Midbrain (tissue), 1 donor: Measurements from ENCODE around the gene NSUN4.
A peak's percentile ranks its signal among the peaks of the same experiment; 100 is the strongest.
"Not testable (repeated sequence)": the region's sequence is repeated elsewhere in the genome, so short reads cannot be mapped to it uniquely, and the experiment has no call there.

Experiments used
- DNase-seq: peaks from one replicate; lab custom pipeline; 2025; lab: John Stamatoyannopoulos, UW

The NSUN4 gene

DNA sequence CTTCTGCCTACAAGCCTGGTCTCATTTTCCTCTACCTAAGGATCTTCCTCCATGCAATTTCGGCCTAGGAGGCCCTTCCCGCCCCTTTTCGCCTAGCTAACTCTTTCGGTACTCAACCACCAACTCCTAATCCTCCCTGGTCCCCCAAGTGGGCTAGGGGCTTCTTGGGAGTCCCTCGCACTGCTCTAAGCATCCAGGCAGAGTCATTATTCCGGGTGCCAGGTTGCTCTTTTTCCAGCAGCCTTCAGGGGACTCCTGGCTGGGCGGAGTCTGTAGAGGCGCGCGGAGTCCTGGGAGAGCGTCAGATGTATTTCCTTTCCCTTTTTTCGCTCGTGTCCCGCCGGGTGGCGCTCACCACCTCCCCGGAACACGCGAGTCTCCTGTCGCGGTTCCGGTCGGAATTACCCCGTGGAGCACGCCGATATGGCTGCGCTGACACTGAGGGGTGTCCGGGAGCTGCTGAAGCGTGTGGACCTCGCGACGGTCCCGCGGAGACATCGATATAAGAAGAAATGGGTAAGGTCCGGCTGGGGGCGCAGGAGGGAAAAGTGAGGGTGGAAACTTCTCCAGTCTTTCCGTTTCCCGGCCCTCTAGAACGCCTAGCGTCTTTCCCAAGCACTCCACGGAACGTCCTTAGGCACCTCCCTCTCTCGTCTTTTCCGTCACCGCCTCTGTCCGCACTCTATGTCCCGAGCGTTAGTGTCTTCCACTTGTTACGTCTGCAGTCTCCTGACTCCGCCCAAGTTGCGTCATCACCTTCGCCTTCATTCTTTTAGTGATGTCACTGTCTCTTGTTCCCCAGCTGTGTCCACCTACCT is at the start of gene NSUN4:
NSUN4 (plus strand) TSS at position 404 of the 818 bp plus-strand sequence; CDS start at position 424, 20 bp downstream.
- peak; percentile 94 for DNase-seq

DNA sequence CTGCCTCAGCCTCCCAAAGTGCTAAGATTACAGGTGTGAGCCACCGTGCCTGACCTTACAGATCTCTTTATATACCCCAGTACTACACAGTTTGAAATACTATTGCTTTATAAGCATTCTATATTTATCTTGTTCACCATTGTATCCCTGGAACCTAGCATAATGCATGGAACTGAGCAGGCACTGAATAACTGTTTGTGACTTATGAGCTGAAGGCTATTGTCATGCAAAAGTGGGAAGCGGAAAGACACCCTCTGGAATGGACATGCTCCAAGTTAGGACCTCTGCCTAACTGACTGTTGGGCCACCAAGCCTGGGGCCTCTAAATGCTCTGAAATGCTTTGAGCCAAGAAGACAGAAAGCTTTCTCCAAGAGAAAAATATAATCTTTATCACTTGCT is 45.3 kb upstream of the NSUN4 start:
- no peak for DNase-seq

DNA sequence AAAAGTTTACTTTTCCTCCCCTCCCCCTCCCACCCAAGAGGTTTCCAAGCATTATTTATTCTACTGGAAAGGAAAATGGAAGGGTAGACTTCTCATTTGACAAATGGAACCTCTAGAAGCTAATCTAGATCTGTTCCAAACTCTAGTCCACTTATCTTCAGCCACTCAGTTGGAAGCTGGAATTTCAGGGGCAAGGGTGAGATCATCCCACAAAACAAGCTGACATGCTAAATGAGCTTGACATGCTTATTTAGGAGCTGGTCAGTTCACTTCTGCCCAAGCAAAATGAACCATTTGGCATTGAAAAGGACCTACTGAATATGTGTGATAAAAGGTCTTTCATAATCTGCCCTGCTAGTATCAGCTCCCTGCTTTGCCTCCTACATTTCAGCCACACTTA is 42.2 kb upstream of the NSUN4 start:
- no peak for DNase-seq

DNA sequence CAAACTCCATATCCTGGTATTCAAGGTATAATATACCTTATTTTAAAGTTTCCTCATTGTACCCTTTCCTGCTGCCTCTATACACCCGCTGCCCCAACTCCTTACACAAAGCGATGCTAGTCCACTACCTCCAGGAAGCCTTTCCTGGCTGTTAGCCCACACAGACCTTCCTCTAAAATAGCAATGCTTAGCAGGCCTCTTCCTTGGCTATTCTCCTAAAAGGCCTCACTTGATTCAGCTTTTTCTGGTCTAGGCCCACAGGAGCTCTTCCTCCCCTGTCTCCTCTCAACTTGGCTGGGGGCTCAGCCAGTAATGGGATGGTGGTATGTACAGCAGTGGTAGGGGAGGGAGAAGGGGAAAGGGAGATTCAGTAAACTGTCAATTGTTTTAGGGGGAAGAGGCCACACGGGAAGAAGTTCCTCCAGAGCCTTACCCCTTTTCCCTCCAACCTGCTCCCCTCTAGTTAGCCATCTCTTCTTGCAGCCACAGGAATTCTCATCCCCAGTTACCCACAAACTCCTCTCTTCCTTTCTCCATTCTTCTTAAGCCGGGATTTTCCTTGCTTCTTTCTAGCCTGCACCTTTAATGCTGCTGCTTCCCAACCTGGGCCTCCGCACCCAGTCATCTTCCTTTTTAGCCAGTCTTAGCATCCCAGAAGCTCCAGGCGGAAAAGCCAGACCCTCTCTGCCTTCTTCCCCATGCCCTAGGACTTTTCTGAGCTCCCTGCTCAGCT is 39.8 kb upstream of the NSUN4 start:
- no peak for DNase-seq

DNA sequence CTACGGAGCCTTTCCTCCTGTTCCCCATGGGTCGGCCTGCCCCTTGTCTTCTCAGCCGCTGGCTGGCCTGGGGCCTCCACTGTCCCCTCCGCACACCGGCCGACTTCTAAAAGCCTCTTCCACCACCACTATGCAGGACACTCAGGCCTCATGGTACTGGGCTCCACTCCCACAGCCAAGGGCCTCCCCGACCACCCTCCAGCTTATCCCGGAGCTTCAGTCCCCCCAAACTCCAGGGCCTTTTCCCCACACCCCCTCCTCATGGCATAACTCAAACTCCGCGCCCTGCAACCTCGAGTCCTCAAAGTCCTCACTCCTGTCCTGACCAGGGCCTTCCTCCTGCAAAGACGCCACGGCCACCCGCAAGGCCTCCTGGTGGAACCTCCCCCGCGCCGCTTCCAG is 39.2 kb upstream of the NSUN4 start:
- no peak for DNase-seq

DNA sequence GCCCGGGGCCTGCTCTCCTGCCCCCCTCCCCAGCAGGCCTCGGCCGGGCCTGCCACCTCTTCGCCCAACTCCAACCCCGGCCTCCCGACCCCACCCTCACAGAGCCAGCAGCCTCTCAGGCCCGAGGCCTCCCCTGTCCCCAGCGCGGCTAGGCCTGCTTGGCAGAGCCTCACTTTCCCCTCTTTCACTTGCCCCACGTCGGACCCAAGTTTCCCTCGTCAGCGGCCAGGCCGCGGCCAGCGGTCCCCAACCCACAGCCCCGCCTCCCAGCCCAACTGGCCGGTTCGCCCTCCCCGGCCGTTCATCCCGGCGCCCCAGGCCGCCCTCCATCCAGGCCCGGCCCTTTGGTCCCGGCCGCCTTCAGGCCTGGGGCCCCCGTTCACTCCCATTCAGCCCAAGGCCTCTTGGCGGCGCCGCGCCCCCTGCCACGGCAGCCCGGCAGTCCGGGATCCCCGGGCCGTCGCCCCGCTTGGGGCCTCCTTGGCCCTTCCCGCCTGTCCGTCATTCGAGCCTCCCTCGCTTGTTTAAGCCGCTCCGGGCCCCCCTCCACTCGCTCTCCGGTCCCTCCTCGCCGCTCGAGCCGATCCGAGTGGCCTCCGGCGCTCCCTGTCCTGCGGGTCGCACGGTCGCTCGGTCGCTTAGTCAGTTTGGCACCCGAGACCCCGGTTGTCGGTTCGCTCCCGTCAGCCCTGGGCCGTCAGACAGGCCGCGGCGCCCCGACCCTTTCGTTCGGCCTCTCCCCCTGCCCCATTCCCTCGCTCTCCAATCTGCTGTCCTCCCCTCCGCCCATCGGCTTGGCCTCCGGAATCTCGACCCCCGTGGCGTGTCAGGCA is 38.6 kb upstream of the NSUN4 start:
- peak; percentile 39 for DNase-seq

DNA sequence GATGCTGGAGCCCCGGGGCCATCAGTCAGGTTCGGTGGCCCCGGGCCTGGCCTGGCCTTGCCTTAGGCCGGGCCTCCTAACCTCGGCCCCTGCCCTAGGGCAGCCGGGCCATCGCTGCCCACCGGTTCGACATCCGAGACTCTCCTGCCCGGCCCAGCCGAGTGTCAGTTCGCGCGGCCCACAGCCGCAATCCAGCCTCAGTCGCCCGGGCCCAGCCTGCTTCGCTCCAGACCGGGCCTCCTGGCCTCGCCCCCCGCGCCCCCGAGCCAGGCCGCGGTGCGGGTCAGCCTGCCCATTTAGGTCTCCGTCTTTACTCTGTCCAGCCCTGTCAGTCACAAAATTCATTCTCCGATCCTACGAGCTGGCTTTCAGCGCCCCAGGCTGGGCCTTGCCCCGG is 38.0 kb upstream of the NSUN4 start:
- DNase-seq, result peak; percentile 70

DNA sequence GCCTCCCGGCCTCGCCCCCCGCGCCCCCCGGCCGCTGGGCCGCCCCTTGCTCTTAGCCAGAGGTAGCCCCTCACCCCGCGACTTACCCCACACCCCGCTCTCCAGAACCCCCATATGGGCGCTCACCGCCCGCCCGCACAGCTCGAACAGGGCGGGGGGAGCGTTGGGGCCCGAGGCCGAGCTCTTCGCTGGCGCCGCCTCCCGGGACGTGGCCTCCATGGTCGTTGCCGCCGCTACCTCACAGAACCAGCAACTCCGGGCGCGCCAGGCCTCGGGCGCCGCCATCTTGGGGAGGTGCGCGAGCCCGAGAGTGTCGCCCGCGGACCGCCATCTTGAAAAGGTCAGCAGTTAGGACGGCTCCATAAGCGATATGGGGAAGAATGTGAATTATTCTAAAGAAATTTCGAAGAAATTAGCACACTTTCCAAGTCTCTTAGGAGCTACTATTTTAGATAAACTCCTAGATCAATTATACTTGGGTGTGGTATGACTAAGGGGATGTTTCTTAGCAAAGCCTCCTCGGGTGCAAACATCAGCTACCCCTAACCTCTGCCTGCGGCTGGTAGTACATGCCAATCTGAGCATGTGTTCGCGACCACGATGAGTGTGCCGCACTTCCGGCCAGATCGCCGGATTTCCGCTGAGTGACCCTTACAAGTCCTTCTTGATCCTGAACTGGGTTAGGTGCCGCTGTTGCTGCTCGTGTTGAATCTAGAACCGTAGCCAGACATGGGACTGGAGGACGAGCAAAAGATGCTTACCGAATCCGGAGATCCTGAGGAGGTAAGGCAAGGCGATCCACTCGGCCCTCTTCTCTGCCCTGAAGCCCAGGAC is 37.4 kb upstream of the NSUN4 start, which contains the start of the genes LRRC41 and UQCRH:
LRRC41 (minus strand) TSS at position 579 of the 834 bp plus-strand sequence; CDS start at position 285, 294 bp downstream.
UQCRH (plus strand) TSS at position 661 of the 834 bp plus-strand sequence; CDS start at position 730, 69 bp downstream.
- peak; percentile 96 for DNase-seq

DNA sequence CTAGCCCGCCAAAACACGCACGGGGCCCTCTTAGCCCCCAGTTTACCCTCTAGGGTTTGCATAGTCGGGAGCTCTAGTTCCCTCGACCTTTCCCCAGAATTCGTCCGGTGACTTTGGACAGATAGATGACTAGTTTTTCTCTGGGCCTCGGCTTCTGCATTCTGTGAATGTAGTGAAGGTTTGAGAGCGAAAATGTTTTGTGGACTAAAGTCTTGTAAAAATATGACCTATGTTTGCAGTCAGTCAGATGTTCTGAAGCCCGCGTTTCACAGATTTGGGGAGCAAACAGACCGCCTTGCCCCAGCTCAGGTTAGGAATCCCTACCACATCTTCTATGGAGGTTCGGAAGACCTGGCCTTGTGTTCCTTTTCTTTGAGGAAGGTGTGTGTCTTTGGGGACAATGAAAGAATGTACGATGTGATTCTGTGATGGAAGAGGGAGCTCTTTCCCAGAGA is 36.7 kb upstream of the NSUN4 start:
- DNase-seq, result peak; percentile 69

DNA sequence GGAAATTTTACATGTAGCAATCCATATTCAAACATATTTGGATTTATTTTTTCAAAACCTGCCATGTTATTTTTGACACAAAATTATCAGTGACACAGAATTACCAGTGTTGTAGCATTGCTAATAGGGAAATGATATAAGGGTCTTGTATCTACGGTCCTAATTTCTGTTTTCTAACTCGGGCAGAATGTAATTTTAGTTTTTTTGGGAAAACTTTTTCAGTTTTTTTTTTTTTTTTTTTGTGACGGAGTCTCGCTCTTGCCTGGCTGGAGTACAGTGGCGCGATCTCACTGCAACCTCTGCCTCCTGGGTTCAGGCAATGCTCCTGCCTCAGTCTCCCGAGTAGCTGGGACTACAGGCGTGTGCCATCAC is 34.5 kb upstream of the NSUN4 start:
- DNase-seq, result no peak

DNA sequence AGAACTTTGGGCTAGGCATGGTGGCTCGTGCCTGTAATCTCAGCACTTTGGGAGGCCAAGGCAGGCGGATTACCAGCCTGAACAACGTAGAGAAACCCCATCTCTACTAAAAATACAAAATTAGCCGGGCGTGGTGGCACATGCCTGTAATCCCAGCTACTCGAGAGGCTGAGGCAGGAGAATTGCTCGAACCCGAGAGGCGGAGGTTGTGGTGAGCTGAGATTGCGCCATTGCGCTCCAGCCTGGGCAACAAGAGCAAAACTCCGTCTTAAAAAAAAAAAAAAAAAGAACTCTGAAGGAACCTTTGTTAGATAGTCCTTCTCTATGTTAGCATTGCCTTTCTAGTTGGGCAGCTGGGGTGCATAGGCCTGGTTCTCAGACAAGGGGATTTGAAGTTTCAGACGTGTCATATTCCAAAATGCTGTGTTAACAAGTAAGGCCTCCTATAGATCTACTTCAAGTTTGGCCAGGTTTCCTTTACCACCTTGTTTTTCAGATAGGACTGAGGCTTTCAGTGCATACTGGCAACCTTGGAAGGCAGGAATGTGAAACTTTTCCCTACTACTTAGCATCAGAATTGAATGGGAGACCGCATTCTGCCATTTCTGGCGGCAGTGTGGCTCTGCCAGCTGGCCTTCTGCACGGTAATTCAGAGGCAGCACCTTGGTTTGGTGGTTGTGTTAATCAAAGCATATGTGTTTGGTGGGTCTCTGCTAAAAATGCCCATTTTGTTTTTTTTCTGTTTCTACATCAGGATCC is 31.0 kb upstream of the NSUN4 start:
- no peak for DNase-seq

DNA sequence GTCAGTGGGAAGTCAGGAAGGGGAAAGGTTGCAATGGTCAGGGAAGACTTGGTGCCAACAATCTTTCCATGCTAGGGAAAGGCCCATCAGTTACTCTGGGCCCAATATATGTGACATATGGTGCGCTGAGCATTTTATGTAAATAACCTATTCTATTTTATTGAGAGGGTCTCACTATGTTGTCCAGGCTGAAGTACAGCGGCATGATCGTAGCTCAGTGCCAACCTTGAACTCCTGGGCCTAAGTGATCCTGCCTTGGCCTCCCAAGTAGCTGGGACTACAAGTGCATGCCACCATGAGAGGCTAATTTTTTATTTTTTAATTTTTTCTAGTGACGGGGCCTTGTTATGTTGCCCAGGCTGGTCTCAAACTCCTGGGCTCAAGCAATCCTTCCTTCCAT is 30.3 kb upstream of the NSUN4 start:
- no peak for DNase-seq

DNA sequence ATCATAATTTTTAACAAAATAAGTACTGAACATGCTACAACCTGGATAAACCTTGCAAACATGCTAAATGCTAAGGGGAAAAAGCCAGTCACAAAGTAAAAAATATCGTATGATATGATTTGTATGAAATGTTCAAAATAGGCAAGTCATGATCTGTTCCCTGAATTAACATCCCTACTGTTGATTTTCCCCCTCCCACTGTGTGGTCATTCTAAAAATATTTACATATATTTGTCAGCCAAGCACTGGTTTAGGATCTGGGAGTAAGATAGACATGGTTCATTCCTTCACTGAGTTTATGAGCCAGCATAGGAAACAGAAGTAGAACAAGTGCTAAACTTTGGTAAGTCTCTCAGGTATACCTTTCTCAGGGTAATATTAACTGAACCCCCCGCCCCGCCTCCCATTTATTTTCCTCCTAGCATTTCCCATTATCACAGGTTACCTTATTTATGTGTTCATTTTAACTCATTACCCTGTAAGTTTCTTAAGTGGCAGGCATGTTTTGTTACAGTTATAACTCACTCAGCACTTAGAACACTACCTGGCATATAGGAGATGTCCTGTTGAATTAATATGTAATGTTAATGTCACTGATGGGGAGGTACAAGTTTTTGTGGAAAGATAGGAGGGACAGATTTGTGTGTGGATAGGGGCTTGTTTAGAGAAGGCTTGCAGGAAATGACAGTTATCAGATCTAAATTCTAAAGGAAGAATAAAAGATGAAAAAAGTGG is 24.8 kb upstream of the NSUN4 start:
- no peak for DNase-seq

DNA sequence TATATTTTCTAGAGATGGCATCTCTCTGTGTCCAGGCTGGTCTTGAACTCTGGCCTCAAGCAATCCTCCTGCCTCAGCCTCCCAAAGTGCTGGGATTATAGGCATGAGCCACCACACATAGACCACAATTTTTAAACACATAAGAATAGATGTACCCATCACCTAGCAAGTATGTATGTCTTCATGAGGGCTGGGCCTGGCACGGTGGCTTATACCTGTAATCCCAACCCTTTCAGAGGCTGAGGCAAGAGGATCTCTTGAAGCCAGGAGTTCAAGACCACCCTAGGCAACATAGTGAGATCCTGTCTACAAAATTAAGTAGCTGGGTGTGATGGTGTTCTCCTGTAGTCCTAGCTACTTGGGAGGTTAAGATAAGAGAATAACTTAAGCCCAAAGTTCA is 23.3 kb upstream of the NSUN4 start:
- no peak for DNase-seq

DNA sequence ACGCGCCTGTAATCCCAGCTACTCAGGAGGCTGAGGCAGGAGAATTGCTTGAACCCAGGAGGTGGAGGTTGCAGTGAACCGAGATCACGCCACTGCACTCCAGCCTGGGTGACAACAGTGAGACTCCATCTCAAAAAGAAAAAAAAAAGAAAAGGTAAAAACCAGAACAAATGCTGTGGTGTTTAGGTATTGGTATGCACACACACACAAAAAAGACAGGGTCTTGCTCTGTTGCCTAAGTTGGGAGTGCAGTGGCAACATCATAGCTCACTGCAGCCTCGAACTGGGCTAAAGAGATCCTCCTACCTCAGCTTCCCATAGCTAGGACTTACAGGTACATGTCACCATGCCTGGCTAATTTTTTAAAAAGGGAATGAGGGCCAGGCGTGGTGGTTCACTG is 21.3 kb upstream of the NSUN4 start:
- not testable (repeated sequence) for DNase-seq

DNA sequence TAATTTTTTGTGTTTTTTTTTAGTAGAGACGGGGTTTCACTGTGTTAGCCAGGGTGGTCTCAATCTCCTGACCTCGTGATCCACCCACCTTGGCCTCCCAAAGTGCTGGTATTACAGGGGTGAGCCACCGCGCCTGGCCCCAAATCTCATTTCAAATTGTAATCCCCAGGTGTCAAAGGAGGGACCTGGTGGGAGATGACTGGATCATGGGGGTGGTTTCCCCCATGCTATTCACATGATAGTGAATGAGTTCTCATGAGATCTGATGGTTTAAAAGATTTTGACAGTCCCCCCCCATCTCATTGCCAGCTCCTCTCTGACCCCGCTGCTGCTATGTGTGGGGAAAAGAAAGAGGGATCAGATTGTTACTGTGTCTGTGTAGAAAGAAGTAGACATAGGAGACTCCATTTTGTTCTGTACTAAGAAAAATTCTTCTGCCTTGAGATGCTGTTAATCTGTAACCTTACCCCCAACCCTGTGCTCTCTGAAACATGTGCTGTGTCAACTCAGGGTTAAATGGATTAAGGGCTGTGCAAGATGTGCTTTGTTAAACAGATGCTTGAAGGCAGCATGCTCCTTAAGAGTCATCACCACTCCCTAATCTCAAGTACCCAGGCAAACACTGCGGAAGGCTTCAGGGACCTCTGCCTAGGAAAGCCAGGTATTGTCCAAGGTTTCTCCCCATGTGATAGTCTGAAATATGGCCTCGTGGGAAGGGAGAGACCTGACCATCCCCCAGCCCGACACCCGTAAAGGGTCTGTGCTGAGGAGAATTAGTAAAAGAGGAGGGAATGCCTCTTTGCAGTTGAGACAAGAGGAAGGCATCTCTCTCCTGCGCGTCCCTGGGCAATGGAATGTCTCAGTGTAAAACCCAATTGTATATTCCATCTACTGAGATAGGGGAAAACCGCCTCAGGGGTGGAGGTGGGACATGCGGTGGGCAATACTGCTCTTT is 20.4 kb upstream of the NSUN4 start:
- DNase-seq, result not testable (repeated sequence)

DNA sequence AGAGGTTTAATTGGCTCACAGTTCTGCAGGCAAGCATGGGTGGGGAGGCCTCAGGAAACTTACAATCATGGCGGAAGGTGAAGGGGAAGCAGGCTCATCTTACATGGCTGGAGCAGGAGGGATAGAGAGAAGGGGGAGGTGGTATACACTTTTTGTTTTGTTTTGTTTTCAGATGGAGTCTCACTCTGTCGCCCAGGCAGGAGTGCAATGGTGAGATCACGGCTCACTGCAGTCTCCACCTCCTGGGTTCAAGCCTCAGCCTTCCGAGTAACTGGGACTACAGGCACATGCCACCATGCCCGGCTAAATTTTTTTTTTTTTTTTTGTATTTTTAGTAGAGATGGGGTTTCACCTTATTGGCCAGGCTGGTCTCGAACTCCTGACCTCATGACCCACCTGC is 18.4 kb upstream of the NSUN4 start:
- not testable (repeated sequence) for DNase-seq

DNA sequence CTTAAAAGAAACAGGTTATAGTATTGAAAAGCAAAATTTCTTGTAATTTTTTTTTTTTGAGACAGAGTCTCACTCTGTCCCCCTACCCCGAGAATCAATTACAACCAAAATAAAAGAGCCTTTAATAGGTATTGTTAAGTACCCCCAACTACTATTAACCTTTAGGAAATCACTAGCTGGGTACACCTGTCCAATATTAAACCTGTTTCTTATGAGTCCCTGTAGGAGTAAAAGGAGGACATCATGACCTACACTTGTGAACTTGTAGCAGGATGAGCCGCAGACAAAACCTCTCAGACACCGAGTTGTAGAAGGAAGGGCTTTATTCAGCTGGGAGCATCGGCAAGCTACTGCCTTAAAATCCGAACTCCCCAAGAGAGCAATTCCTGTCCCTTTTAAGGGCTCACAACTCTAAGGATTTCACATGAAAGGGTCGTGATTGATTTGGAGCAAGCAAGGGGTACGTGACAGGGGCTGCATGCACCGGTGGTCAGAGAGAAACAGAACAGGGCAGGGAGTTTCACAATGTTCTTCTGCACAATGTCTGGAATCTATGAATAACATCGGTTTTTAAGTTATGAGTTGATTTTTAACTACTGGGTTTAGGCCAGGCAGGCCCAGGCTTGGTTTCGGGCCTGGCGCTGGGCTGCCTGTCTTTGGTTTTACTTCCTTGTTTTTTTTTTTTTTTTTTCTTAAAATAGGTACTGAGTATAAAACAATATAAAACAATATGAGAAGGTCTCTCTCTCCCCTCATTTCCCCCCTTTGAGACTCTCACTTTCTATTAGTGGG is 15.1 kb upstream of the NSUN4 start:
- DNase-seq, result not testable (repeated sequence)
